GM19452 (cell line): ENCODE measurements around the gene SPAG8.

Source experiments
- ATAC-seq: cut with Tn5 transposase; IDR thresholded peaks from one replicate; pipeline ENCODE4 v1.9.1; 2021; ENCODE audit not compliant: unreplicated experiment

The SPAG8 gene

DNA sequence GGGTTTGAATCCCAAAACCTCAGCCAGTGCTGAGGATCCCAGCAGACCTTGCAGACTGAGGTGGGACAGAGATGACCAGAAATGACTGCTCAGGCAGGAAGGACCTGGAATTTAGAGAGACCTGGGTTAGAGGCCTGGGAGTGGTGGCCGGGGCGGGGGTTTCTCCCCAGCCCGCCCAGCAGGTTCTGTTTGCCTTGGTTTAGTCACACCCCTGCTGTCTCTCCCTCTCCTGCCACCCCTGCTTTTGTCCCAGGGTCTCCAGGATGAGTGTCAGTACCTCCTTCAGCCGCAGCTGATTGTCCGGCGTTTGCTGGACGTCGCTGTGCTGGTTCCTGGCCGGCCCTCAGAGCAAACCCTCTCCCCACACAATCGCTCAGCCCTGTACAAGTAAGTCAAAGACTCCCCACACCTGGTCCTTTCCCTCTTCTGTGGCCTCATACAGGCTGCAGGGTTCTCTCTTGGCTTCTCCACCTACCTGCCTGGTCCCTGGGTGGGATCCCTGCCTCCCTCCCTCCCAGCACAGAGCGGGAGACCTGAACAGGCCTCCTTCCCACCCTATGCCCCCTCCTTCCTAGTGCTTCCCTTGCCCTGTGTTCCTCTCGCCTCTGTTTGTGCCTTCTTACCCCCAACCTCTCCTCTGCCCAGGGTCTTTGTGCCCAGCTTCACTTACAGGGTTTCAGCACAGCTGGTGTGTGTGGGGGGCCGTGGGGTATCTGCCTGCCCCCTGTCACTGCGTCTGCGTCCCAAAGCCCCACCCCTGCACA, 29.0 kb upstream of the SPAG8 start:
- no peak for ATAC-seq

DNA sequence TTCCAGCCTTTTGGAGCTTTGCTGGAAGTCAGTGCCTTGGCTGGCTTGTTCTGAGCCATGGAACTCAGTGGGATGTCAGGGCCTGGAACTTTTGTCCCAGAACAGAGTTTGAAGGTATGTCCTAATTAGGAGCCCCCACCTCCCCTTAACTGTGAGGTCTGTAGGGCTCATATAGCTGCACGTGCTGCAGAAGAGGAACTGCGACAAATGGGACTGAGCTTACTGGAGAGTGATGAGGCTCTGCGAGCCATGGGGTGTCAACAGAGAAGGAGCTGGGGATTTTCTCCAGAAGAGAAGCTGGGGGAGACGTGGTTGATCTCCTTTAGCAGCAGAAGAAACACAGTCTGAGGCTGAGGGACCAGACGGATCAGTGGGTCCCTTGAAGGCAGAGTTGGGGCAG, 27.9 kb upstream of the SPAG8 start:
- ATAC-seq = no peak

GRCh38 chr9:35836595-35836994, 24.5 kb upstream of the SPAG8 start:
- ATAC-seq = no peak

DNA sequence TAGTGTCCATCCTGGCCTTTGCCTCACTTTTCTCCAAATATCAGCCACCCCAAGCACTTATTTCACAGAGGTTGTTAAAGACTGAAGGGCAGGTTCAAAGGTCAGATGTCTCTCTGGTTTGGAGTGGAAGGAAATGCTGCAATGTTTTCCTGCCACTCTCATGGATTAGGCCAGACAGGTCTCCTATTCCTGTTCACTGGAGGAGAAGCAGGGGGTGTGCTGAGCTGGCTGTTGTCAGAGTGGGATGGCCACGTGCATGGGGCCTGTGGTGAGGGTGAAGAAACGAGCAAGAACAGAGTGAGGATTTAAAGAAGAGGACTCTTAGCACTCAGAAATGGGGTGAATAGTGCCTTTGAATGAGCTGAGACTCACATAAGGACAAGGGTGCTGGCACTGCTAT, 23.7 kb upstream of the SPAG8 start:
- no peak for ATAC-seq

DNA sequence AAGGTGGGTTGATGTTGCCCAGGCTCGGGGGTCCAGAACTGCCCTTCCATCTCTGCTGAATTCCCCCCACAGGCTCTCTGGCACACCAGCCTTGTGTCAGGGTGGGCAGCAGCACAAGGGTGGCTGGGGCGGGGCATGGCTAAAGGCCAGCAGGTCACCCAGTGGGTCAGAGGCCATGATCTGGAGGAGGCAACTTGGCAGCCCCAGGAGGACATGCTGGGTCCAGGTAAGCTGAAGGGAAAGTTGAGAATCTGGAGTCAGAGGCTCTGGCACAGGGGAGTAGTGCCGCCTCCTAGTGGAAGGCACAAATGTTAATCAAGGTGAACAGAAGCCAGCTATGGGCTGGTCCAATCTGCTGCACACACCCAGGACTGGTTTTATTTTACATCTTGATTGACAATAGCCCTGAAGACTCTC, 23.2 kb upstream of the SPAG8 start:
- ATAC-seq = no peak

GRCh38 chr9:35834260-35835215, 22.5 kb upstream of the SPAG8 start:
- ATAC-seq = no peak

DNA sequence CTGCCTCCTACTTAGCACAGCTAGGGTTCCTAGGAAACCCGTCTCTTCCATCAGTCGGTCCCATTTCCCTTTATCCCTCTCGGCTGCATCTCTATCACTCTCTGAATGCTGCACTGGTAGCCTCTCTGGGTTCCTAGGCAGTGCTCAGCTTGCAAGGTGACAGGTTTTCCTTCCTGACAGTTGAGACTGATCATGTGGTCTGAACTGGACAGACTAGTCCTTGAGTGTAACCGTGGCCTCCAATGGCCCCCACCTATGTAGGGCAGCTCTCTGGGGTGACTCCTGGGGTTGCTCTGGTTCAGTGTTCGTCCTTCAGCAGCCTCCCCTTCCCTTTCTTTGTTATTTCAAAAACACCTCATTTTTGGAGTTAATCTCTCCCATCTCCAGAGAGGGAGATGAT, 20.8 kb upstream of the SPAG8 start:
- ATAC-seq = no peak

DNA sequence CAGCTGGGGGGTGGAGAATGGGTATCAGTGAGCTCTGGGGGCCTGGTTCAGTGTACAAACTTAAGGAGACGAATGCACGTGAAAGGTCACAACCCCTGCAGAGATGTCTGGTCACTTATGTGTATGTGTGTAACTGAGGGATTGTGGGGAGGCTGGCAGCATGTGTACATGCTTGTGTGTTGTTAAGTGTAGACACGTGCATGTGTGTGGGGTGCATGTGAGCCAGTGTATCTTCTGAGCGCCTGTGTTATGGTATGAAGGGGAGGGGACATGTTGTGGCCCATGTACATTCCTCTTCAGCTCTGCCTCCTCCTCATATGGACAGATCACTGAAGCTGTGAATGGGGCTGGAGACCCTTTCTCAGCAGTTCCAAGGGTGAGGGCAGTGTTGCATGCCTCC, 19.0 kb upstream of the SPAG8 start:
- ATAC-seq = no peak

GRCh38 chr9:35829764-35830096, 17.7 kb upstream of the SPAG8 start:
- no peak for ATAC-seq

DNA sequence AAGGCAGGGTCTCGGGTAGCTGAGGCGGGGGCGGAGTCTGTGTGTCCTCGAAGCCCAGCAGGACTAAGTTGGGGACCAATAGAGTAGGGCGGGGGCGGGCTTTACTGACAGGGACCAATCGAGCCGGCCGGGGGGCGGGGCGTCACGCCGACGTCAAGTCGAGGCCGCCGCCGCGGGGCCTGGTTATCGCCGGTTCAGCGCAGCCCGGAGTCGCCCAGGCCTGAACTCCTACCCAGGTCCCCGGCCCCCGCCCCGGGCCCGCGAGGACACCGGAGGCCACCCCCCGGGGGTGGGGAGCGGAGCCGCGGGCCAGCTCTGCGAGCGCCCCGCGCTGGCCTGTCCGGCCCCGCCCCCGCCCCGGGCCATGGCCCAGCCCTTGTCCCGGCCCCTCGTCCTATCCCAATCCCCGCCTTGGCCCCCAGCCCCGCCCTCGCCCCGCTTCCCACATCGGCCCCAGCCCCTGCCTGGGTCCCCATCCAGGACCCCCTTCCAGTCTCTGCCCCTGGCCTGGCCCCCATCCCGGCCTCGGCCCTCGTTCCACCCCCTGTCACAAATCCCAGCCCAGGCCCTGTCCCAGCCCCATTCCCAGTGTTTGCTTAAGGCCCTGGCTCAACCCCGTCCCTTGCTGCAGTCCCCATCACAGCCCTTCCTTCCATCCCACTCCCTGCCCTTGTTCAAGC, 17.2 kb upstream of the SPAG8 start, which contains the start of gene TMEM8B:
Gene TMEM8B, plus strand, starts transcription at position 145 of the 680 bp plus-strand sequence. Its CDS starts 220 bp downstream, at position 365.
- peak; percentile 84 for ATAC-seq

DNA sequence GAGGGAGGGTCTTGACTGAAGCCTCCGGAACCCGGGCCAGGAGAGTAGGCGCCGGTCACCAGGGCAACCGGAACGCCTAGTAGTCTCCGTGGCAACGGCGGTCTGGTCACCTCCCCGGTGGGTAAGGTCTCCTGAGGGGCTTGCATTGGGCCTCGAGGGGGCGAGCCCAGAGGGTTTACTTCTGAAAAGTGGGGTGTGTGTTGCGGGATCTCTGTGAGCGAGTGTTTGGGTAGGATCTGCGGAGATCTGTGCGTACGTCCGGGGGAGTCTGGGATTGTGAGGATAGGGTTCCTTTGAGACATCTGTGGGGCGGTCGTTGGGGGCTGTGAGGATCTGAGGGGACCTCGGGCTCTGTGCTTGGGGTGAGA, 16.6 kb upstream of the SPAG8 start, which contains the start of gene FAM221B:
Gene FAM221B, minus strand, starts transcription at position 17 of the 368 bp plus-strand sequence. CDS start 2,571 bp downstream, outside the sequence.
- peak; percentile 3 for ATAC-seq

- no peak for ATAC-seq
Measured at GRCh38 chr9:35827486-35827885, 15.4 kb upstream of the SPAG8 start.

GRCh38 chr9:35826071-35826701, 14.1 kb upstream of the SPAG8 start:
- peak; percentile 49 for ATAC-seq

DNA sequence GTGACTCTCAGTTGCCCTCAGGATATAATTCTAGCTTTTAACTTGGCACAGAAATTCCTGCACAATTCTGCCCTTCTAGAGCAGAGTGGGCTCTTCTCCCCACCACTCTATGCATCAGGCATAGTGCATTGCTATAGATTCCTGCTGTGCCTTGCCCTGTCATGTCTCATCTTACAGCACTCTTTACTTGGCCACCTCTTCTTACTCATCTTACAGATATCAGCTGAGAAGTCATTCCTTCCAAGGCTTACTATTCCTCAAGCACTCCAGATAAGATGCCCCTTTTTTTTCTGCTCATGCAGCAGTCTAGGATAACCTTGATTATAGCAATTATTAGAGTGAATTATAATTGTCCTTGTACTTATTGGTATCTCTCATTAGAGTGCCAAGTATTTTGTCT, 10.9 kb upstream of the SPAG8 start:
- ATAC-seq = no peak

DNA sequence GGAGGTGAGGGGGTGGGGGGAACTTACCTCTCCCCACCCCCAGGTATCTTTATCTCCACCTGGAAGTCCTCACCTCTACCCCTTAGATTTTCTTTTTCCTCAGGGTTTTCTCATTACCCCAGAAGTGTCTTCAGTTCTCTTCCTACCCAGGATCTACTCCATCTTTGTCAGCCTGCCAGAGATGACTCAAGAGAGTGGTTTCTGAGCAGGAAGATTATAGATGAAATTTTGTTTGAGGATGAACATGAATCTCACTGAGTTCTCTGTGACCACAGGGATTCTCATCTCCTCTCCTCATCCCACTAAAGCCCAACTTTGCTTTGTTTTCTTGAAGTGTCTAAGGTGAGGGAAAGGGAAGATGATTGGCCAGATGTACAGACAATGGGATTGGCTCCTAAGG, 8.0 kb upstream of the SPAG8 start:
- no peak for ATAC-seq

DNA sequence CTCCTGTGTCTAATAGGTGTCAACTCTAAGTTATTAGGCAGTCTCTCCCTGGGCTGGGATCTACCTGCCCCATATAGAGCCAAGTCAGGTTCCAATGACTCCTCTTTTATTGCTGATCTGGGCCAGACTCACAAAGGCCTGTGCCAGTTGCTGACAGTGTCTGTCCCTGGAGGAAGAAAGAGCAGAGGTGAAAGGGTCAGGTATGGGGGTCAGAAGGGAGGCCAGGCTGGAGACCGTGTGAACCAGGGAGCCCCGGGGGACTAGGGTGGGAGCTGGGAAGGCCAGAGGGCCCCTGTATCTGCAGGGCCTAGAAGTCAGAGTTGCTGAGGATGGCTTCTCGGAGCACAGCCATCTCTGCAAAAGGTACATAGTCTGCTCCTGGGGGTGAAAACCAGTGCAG, 6.3 kb upstream of the SPAG8 start:
- no peak for ATAC-seq

GRCh38 chr9:35816708-35817107, 4.6 kb upstream of the SPAG8 start:
- no peak for ATAC-seq

GRCh38 chr9:35814841-35815543, 2.9 kb upstream of the SPAG8 start, which contains the start of gene HINT2:
Gene HINT2, minus strand, starts transcription at chr9:35815042. Its CDS starts 63 bp downstream, at chr9:35814979.
- peak; percentile 70 for ATAC-seq

GRCh38 chr9:35814106-35814840, 2.2 kb upstream of the SPAG8 start:
- ATAC-seq = peak; percentile 20
